ENCODE data around the gene GM2A.
"Not testable (repeated sequence)": the region's sequence is repeated elsewhere in the genome, so short reads cannot be mapped to it uniquely, and the experiment has no call there.

GM2A gene

DNA sequence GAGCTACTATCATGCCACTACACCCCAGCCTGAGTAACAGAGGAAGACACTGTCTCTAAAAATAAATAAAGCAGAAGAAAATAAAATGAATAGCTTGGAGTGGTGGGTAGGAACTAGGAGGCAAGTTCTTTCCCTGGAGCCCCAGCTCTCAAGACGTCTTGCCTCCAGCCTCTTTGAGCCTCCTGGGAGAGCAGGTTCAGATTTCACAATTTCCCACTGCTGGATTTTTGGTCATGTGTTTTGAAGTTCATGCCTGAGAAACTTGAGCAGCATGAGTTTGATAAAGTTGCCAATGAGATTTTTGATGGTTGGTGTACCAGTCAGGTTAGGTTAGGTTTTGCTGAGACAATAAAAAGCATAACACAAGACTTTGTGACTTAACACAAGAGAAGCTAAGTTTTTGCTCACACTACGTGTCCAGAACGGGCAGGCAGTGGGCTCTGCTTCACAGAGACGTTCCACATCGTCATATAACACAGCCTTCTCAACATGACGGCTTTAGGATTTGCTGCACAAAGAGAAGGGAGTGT is 25.0 kb upstream of the GM2A start:
- no peak overlapping the region for H3K4me3 ChIP-seq (ENCODE audit: low read depth, low read length)
- TF ChIP-seq, protein P1, sequence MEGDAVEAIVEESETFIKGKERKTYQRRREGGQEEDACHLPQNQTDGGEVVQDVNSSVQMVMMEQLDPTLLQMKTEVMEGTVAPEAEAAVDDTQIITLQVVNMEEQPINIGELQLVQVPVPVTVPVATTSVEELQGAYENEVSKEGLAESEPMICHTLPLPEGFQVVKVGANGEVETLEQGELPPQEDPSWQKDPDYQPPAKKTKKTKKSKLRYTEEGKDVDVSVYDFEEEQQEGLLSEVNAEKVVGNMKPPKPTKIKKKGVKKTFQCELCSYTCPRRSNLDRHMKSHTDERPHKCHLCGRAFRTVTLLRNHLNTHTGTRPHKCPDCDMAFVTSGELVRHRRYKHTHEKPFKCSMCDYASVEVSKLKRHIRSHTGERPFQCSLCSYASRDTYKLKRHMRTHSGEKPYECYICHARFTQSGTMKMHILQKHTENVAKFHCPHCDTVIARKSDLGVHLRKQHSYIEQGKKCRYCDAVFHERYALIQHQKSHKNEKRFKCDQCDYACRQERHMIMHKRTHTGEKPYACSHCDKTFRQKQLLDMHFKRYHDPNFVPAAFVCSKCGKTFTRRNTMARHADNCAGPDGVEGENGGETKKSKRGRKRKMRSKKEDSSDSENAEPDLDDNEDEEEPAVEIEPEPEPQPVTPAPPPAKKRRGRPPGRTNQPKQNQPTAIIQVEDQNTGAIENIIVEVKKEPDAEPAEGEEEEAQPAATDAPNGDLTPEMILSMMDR (IDR thresholded peaks at IDR 0.05; ENCODE audit: borderline replicate concordance, insufficient read depth, low read depth, low read length) = no peak

DNA sequence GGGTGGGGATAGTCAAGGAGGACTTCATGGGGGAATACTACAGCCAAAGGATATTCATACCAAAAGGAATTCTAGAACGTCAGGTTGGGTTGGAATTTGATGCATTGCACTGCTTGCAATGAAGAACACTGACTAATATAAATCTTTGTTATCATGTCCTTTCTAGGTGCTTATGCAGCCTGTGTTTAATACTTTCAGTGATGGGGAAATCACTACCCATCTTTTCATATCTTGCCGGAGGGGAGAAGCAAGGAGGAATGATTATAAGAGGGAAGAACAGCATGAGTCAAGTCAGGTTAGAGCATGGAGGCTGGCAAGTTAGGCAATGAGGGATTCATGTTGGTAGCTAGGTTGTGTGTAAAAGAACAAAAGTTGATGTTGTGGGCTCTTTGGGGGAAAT is 24.0 kb upstream of the GM2A start:
- H3K4me3 ChIP-seq (ENCODE audit: low read depth, low read length) = no peak overlapping the region
- TF ChIP-seq, protein P1 (IDR thresholded peaks at IDR 0.05; ENCODE audit: borderline replicate concordance, insufficient read depth, low read depth, low read length) = no peak

DNA sequence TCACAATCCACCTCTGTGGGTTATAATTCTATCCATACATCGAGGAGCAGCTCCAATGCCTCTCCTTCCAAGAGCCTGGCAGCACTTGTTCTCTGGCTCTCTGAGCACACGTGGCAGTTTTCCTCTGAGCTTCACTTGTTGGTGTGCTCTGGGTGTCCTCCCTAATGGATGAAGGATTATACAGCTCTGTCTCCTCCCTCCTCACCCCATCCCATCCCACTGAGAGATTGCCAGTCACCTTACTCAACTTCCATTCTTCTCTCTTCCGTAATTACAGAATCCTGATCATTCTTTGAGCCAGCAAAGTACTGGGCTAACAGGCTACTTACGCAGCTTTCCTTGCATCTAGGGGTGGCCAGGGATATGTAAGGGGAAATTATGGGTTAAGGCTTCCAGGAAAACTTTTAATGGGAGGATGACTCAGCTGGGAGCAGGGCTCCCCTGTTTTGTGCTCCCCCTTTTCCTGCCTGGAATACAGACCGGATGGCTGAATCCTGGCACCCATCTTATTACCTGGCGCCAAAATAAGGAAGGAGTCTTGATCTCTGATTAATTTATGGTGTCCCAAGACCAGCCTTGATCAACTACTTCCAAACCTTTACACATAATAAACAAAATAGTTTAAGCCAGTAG is 22.8 kb upstream of the GM2A start:
- H3K4me3 ChIP-seq (ENCODE audit: low read depth, low read length) = no peak overlapping the region
- TF ChIP-seq, protein P1 (IDR thresholded peaks at IDR 0.05; ENCODE audit: borderline replicate concordance, insufficient read depth, low read depth, low read length) = no peak

DNA sequence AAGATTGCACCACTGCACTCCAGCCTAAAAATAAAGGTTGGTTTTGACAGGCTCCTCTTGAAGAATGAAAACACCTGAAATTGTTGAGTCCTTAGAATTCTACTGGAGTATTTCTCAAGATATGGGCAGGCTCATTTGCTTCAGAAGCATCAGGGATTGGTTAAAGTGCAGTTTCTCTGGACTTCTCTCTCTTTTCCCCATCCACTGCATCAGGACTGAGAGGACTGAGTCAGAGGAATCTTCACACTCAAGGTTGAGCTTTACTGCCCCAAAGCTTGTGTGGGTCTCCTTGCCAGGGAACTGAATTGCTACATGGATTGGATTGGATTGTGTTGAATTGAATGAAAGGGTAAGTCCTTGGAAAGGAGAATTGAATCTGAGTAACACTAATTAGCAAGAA is 21.6 kb upstream of the GM2A start:
- TF ChIP-seq, protein P1 (IDR thresholded peaks at IDR 0.05; ENCODE audit: borderline replicate concordance, insufficient read depth, low read depth, low read length) = no peak
- no peak overlapping the region for H3K4me3 ChIP-seq (ENCODE audit: low read depth, low read length)

DNA sequence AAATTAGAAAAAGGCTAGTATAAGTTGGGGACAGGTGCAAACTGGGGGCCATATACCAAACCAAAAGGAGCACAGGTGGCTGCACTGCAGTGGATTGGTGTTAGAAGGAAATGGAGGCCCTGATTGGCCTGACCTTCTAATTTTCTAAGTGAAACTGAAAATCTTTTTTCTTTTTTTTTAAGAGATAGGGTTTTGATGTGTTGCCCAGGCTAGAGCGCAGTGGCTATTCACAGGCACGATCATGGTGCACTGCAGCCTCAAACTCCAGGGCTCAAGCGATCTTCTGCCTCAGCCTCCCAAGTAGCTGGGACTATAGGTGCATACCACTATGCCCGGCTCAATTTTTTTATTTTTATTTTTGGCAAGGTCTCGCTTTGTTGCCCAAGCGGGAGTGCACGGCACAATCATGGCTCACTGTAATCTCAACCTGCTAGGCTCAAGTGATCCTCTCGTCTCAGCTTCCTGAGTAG is 19.3 kb upstream of the GM2A start:
- no peak overlapping the region for H3K4me3 ChIP-seq (ENCODE audit: low read depth, low read length)
- TF ChIP-seq, protein P1 (IDR thresholded peaks at IDR 0.05; ENCODE audit: borderline replicate concordance, insufficient read depth, low read depth, low read length) = no peak

DNA sequence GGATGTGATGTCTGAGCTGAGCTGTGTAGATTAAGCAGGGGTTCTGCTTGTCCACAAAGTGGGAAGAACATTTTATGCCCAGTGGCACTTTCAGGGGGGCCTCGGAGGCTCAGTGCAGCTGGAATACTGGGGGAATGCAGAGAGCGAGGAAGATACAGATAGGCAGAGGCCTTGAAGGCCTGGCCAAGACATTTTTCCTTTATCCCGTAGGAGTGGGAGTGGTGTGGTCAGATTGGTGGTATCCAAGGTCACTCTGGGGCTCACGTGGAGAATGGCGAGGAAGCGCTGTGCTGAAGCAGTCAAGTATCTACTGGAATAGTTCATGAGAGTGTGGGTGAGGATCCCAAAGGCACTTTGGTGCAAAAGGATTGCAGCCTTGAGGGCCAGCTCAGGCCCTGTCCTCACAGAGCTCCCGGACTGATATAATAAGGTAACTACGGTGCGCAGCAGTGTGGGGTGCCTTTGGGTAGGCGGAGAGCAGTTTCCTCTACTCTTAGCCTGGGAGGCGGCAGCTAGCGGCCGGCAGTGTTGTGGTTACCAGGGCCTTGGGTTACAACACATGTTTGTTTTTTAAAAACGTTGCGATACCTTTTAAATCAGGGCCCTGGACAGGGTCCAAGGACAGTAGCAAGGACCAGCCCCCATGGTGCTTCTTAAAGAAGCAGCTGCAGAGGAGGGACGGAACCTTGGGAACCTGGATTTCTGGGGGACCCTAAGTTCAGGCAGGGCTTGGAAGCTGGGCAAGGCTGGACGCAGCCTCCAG is 18.3 kb upstream of the GM2A start:
- no peak overlapping the region for H3K4me3 ChIP-seq (ENCODE audit: low read depth, low read length)
- TF ChIP-seq, protein P1 (IDR thresholded peaks at IDR 0.05; ENCODE audit: borderline replicate concordance, insufficient read depth, low read depth, low read length) = no peak

DNA sequence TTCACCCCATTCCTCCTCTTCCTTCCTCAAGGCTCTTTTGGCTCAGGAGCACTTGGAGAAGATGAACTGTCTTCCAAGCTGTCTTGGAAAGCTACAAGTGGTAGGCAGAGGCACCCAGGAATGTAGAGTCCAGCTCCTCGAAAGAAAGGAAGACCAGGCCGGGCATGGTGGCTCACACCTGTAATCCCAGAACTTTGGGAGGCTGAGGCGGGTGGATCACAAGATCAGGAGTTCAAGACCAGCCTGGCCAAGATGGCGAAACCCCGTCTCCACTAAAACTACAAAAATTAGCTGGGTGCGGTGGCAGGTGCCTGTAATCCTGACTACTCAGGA is 17.8 kb upstream of the GM2A start:
- not testable (repeated sequence) for H3K4me3 ChIP-seq (ENCODE audit: low read depth, low read length)

Measured in GM12875 (cell line).